H54 (cell line): Measurements from ENCODE around the gene TP53I11.

Experiments used
- DNase-seq: peaks from one replicate; pipeline ENCODE4 v3.0.0; 2011; ENCODE audit warnings: low spot score, mixed read lengths; ENCODE audit not compliant: insufficient read length
- FAIRE-seq: peaks from 3 replicates; lab custom pipeline; 2011; peaks lifted over from hg19 to GRCh38; lab: Jason Lieb, UNC
- POLR2A ChIP-seq: IDR thresholded peaks from 2 replicates; pipeline ENCODE4 v1.6.1; 2011; ENCODE audit warnings: low read depth, mild to moderate bottlenecking, low read length

The TP53I11 gene

DNA sequence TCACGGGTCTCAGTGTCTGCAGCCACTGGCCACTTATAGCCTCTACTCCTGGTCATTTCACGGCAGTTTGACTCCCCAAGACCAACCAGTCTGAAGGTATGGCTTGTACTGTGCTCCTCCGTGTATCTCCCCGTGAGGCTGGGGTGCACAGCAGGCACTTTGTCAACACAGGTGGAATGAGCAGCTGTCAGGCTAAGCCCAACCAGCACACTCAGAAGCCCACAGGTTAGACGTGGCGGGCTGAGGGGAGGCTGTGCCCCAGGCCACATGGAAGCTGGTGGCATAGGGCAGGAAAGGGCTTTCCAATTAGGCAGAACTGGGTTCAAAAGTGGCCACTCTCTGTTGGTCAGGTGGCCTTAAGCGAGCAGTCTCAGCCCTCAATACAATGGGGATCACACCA, 7.0 kb downstream of the TP53I11 start:
- TF ChIP-seq POLR2A, result no peak
- FAIRE-seq (no peak), DNase-seq (no peak)

DNA sequence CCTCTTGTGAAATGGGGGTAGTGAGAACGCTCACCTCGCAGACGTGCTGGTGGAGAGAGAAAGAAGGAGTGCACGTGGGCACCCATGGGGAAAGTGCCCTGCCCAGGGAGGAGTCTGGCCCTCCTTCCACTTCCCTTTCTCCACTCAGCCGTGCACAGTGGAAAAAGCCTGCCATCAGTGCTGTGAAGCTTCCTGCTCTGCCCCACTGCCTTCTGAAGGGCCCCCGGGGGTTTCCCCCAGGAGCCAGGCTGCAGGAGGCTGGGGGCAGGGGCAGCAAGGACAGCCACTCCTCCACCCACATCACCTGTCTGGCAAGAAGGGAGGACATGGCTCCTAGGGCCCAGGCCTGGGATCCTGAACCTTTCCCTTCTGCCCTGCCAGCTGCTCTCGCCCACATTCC, 7.6 kb downstream of the TP53I11 start:
- DNase-seq (no peak), FAIRE-seq (no peak)
- no peak for TF ChIP-seq POLR2A

DNA sequence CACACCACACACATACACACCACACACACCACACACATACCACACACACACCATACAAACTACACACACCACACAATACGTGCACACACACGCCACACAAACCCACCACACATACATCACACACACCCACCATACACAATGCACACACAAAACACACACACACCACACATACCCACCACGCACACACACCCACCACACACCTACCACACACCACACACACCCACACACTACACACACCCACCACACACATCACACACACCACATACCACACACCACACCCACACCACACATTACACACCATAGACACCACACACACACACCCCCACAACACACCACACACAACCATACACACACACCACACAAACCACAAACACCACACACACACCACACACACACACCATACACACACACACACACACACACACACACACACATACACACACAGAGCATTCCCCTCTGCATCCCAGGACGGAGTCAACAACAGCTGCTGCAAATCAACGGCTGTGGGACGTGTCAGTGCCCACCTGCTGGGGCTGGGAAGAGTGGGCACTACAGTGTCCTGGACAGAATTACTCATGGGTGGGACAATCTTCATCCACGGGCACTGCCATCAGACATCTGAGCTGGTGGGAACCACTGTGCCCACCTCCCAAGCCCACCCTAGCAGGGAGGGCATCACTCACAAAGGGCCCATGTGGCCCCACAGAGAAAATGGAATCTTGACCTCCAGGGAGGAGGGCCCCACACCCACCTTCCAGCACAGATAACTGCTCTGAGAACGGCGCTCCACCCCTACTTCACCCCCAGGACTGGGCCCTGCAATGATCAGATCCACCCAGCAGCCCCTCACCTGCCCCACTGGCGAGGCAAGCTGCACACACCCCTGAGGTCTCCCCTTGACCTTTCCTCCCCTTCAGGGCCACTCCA, 8.4 kb downstream of the TP53I11 start:
- no peak for FAIRE-seq
- no peak for DNase-seq
- TF ChIP-seq POLR2A, result no peak

DNA sequence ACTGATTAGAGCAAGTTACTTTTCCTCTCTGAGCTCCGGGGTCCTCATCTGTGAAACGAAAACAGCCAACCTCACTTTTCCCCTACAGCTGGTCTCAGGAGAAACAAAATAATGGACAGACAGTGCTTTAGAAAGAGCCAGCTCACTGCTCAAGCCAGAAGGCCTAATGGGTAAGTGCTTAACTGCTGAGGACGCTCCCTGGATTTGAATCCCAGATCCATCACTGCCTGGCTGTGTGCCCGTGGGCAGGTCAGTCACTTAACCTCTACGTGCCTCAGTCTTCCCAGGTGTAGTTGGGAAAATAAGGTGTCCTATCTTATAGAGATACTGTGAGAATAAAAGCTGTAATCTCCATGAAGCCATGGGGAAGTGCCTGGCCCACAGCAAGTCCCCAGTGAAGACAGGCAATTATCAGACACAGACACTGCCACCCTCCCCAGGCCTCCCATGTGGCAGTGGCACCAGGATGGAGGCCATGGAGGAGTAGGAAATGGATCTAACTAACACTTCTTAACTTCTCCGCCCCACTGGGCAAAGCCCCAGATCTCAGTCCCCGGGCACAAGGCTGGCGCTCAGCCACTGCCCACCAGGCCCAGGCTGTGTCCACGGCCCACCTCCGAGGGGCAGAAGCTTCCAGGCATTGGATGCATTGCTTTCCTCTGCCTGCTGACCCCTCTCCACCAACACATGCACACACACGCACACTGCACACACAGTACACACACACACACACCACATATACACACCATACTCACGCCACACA, 9.2 kb downstream of the TP53I11 start:
- FAIRE-seq (no peak), DNase-seq (no peak)
- no peak for TF ChIP-seq POLR2A

DNA sequence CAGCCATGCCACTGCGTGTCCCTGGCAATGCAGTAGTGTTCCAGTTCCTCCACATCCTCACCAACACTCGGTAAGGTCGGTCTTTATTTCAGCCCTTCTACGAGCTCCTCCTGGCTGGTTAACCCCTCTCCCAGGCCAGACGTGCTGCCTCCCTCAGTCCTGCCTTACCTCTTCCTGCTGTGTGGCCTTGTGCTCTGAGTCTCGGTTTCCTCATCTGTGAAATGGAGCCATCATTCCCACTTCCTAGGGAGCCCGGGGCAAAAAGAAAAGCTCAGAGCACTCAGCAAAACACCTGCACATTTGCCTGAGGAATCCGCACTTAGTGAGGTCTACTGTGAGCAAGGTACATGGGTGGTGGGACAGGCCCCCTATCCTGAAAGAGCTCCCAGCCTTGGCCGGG, 9.8 kb downstream of the TP53I11 start:
- FAIRE-seq (no peak), DNase-seq (no peak)
- TF ChIP-seq POLR2A, result no peak

DNA sequence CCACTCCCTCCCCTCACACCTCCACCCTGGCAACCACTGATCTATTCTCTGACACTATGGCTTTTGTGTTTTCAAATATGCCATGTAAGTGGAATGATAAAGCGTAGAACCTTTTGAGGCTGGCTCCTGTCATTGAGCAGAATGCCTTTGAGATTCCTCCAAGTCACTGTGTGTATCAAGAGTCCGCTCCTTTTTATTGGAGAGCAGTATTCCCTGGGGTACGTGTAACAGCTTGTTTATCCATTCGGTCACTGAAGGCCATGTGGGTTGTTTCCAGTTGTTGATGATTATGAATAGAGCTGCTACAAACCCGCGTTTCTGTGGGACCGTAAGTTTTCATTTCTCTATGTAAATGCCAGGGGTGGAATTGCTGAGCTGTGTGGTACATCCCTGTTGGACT, 10.3 kb downstream of the TP53I11 start:
- no peak for DNase-seq
- no peak for TF ChIP-seq POLR2A
- FAIRE-seq, result no peak

DNA sequence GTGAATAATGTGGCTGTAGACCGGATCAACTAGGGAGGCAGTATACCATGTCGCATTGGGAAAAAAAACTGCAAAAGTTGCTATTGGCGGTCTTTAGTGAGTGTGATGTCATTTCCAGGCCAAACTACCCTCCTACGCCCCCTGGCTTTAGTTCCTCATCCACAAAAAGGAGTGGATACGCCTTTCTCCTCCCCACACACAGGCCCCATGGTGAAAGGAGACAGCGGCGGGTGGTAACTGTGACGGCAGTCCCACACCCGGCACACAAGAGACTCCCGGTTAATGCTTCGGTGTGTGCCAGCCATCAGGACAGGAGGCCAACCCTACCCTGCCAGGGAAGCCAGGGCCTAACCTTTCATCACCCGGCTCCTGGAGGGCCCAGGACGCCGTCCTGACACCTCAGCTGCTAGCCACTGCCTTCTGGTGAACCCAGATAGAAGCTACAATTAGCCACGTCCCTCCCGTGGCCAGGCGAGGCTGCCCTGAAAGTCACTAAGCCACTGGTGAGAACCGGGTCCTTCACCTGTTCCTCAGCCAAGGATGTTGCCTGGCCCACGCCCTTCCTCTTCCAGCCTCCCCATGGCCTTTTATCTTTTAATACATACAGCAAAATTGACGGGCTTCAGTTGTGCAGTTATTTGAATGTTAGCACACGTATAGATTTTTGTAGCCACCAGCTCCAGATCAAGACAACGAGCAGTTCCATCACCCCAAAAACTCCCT, 10.8 kb downstream of the TP53I11 start:
- DNase-seq (no peak), FAIRE-seq (no peak)
- TF ChIP-seq POLR2A, result no peak

DNA sequence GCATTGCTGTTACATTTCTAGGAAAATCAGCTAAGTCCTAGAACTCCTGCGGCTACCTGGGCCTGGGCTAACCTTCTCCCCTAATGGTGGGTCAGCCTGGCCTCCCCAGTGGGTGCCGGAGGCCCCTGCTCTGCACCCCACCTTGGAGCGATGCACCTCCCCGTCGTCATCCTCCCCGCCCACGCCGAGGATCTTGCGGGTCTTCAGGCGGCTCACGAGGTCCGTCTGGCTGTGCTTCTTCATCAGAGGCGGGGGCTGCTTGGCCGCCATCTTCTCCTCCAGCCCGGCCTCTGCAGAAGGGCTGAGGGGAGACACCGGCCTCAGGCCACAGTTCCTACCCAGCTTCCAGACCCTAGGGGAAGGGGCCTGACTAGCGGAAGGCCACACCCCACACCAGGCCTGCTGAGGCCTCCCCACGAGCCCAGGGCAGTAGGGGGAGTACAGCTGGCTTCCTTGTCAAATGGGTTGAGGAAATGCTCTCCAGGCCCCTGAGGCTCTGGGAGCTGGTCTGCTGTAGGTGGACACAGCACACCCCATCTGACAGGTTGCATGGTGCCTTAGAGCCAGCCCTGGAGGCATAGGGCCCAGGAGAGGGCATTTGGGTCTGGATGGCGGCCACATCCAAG, 12.5 kb downstream of the TP53I11 start:
- no peak for TF ChIP-seq POLR2A
- FAIRE-seq (no peak), DNase-seq (no peak)

DNA sequence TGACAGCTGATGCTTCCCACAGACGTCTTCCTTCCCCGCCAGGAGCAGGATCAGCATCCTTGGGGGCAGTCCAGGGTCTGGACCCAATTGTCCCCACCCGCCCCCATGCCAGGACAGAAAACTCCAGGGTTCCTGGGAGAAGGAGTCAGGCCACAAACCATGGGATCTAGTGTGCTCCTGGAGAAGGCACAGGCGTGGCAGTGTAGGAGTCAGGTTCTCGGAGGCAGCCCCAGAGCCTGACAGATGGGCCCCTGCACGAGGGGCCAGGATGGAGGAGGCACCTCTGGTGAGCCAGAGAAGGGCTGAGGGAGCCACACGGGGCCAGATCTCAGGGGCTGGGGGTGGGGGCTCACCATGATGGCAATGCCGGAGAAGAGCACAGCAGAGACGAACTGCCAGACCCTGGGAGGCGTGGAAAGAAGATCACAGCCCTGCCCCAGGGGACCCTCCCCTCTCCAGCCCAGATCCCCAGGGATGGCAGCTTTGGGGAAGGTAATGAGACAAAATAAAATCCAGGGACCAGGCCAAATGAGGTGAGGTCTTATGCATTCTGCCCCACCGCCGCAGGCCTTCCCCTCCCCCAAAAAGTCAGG, 13.6 kb downstream of the TP53I11 start:
- TF ChIP-seq POLR2A, result no peak
- FAIRE-seq (no peak), DNase-seq (no peak)

DNA sequence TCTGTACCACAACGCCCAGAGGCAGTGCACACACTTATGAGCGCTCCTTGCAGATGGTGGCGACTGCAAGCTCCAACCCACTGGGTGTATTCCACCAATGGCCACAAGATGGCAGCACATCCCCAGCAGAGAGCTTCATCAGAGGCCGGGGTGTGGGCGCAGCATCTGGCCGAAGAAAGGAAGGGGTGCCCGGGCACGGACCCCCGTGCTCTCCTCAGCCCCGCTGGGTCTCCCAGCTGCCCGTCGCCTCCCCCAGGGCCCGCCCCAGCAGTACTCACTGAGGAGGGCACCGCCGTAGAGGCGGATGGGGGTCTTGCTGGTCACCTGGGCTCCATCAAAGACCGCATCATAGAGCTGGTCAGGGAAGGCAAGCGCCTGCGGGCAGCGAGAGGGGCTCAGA, 14.2 kb downstream of the TP53I11 start:
- FAIRE-seq (no peak), DNase-seq (peak; percentile 65)
- TF ChIP-seq POLR2A, result no peak

DNA sequence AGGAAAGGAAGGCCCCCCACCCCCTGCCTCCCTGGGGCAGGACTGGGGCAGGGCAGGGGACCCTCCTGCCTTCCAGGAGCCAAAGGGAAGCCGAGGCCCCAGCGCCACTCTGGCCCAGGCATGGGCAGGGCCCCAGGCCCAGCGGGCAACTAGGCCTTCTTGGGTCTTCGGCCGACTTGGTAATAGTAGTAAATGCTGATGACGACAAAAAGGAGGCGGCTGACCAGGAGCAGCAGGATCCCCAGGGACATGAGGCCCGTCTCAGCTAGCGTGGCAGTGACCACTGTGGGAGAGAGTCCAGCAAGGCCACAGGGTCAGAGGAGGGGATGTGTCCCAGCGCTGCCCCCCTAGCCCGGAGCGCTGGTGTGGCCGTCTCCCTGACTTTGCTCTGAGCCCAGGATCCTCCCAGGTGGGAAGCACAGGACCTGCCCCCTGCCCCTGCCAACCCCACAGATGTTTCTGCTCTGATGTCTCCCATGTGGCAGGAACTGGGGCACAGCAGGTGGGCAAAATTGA, 15.9 kb downstream of the TP53I11 start:
- no peak for TF ChIP-seq POLR2A
- DNase-seq, result no peak
- FAIRE-seq, result no peak

DNA sequence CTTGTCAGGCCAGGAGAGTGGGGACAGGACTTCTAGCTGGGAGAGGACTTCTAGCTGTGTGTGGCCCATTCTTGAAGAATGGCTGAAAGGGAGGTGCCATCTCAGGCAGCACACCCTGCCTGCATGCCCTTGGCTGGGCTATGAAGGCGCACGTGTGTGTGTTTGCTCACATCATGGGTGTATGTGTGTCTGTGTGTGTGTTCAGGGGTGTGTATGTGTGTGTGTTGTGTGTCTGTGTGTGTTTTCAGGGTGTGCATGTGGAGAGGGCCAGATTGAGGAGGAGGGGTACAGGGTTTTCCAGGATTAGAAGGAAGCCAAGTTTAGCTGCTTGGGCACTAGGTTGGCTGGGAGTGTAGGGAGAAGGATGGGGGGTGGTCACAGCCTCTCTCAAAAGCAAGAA, 16.6 kb downstream of the TP53I11 start:
- TF ChIP-seq POLR2A, result no peak
- FAIRE-seq (no peak), DNase-seq (no peak)

DNA sequence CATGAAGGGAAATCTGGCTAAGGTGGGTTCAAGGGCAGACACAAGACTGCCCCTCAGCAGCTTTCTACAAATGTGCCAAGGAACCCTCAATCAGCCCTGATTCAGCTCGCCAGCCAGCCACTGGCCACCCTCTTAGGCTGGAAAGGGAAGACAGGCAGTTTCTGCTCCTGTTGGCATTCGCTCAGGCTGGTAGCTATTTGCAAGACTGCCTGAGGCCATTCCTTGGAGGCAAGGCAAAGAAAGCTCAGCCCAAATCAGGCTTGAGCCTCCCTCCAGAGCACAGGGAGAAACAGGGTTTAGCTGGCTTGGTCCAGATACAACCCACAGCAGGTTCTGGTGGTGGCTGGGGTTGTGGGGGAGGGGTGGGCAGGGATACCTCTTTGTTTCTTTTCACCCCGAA, 19.2 kb downstream of the TP53I11 start:
- no peak for FAIRE-seq
- no peak for TF ChIP-seq POLR2A
- no peak for DNase-seq
